SU-DHL-6 (cell line): ENCODE results near the gene LTF.

Experiments
- EZH2phosphoT487 ChIP-seq: fragments of 200-600 bp; sonication (generic), shearing (Covaris generic); conservative IDR thresholded peaks from 2 replicates; pipeline ENCODE4 v1.6.1; 2018; ENCODE audit warnings: mild to moderate bottlenecking, antibody characterized with exemption, low read length, moderate library complexity, mixed read lengths
- TF ChIP-seq, protein P1 (sequence below): fragments of 200-600 bp; sonication (generic); IDR thresholded peaks from one replicate; pipeline ENCODE4 v1.5.1; 2017; ENCODE audit warnings: antibody characterized with exemption, mild to moderate bottlenecking, low read length, moderate library complexity; ENCODE audit not compliant: insufficient read depth, poor library complexity, severe bottlenecking

GRCh38 chr3:46496746-46497555 lies 32.2 kb upstream of the LTF start:
- TF ChIP-seq, protein P1, sequence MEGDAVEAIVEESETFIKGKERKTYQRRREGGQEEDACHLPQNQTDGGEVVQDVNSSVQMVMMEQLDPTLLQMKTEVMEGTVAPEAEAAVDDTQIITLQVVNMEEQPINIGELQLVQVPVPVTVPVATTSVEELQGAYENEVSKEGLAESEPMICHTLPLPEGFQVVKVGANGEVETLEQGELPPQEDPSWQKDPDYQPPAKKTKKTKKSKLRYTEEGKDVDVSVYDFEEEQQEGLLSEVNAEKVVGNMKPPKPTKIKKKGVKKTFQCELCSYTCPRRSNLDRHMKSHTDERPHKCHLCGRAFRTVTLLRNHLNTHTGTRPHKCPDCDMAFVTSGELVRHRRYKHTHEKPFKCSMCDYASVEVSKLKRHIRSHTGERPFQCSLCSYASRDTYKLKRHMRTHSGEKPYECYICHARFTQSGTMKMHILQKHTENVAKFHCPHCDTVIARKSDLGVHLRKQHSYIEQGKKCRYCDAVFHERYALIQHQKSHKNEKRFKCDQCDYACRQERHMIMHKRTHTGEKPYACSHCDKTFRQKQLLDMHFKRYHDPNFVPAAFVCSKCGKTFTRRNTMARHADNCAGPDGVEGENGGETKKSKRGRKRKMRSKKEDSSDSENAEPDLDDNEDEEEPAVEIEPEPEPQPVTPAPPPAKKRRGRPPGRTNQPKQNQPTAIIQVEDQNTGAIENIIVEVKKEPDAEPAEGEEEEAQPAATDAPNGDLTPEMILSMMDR, result peak; percentile 72
- TF ChIP-seq EZH2phosphoT487, result no peak
